Measurements from ENCODE around the gene NMBR. TPM values are rescaled to one million over a fixed set of nuclear protein-coding genes. Genes with fewer than 3 reads are reported as not detected.
"Not testable (repeated sequence)": the region's sequence is repeated elsewhere in the genome, so short reads cannot be mapped to it uniquely, and the experiment has no call there.

NMBR gene
- total RNA-seq, 2 experiments from 2014 or later, result not detected

- ATAC-seq (no peak), DNase-seq (no peak)
- Mint-ChIP-seq H3K9me3 (ENCODE audit: low read depth) (peaks cover 11% of the 10 kb centered on the region), H3K27me3 (peaks cover 4% of the 10 kb centered on the region), H3K27ac (no peak overlapping the region), H3K4me1 (no peaks in the 10 kb centered on the region), H3K4me3 (no peak overlapping the region), H3K36me3 (no peaks in the 10 kb centered on the region)
- CTCF ChIA-PET, result no interaction called here
Measured at GRCh38 chr6:142030115-142030619, 116.8 kb downstream of the NMBR start.

GRCh38 chr6:142028527-142028926 lies 118.4 kb downstream of the NMBR start:
- Mint-ChIP-seq H3K27me3 (peaks cover 4% of the 10 kb centered on the region), H3K27ac (no peak overlapping the region), H3K4me1 (no peaks in the 10 kb centered on the region), H3K36me3 (no peaks in the 10 kb centered on the region), H3K4me3 (no peak overlapping the region), H3K9me3 (ENCODE audit: low read depth) (peaks cover 11% of the 10 kb centered on the region)
- DNase-seq, result no peak
- ATAC-seq, result no peak
- CTCF ChIA-PET, result no interaction called here

GRCh38 chr6:142027804-142028203 lies 119.1 kb downstream of the NMBR start:
- H3K4me3 Mint-ChIP-seq, ATAC-seq, H3K4me1 Mint-ChIP-seq, H3K27me3 Mint-ChIP-seq, H3K27ac Mint-ChIP-seq, H3K36me3 Mint-ChIP-seq, DNase-seq, CTCF ChIA-PET: not testable (repeated sequence)
- peaks cover 11% of the 10 kb centered on the region for H3K9me3 Mint-ChIP-seq (ENCODE audit: low read depth)

GRCh38 chr6:142027074-142027473 lies 119.8 kb downstream of the NMBR start:
- CTCF ChIA-PET, result no interaction called here
- Mint-ChIP-seq H3K27me3 (peaks cover 4% of the 10 kb centered on the region), H3K4me3 (no peak overlapping the region)

GRCh38 chr6:142026471-142026870 lies 120.5 kb downstream of the NMBR start:
- CTCF ChIA-PET, result no interaction called here
- no peaks in the 10 kb centered on the region for H3K4me1 Mint-ChIP-seq
- no peak overlapping the region for H3K4me3 Mint-ChIP-seq
- no peaks in the 10 kb centered on the region for H3K36me3 Mint-ChIP-seq
- H3K9me3 Mint-ChIP-seq (ENCODE audit: low read depth), result peaks cover 11% of the 10 kb centered on the region
- DNase-seq, result no peak
- ATAC-seq, result no peak
- no peak overlapping the region for H3K27ac Mint-ChIP-seq
- peaks cover 4% of the 10 kb centered on the region for H3K27me3 Mint-ChIP-seq

More at GRCh38 chr6:142027074-142027473, 119.8 kb downstream of the NMBR start:
- Mint-ChIP-seq H3K4me1 (no peaks in the 10 kb centered on the region), H3K9me3 (ENCODE audit: low read depth) (peaks cover 11% of the 10 kb centered on the region), H3K27ac (no peak overlapping the region), H3K36me3 (no peaks in the 10 kb centered on the region)
- ATAC-seq (no peak), DNase-seq (no peak)

Other genes starting within 250 kb of the NMBR start
- gene GJE1, start 14.2 kb downstream of the NMBR start, total RNA-seq, result not detected
- 10 to 100 TPM; 31.7 to 42.3 TPM for gene VTA1, start 141 bp upstream of the NMBR start, total RNA-seq
- gene ADGRG6, start 154.9 kb upstream of the NMBR start, total RNA-seq, result under 1 TPM; 0.26 to 0.52 TPM

All from activated CD8-positive, alpha-beta memory T cell treated with anti-CD3 and anti-CD28 coated beads, Interleukin-2, amount 10 ng/mL, durations not matched to agents 7 days and 5 days (primary cell).